Measurements from ENCODE around the gene TMCC1. TPM values are rescaled to one million over a fixed set of nuclear protein-coding genes. Genes with fewer than 3 reads are reported as not detected.
"Not testable (repeated sequence)": the region's sequence is repeated elsewhere in the genome, so short reads cannot be mapped to it uniquely, and the experiment has no call there.

The TMCC1 gene
- total RNA-seq, 1 donor from 2014 or later = 33.4 TPM

- Histone ChIP-seq H3K27ac (no peak overlapping the region), H3K27me3 (ENCODE audit: low read depth) (no peaks in the 10 kb centered on the region), H3K36me3 (peaks cover 6% of the 10 kb centered on the region), H3K9me3 (no peaks in the 10 kb centered on the region), H3K4me1 (no peaks in the 10 kb centered on the region), H3K4me3 (no peak overlapping the region)
- no peak for DNase-seq
- intact Hi-C loops (cut with DNase I) = no loop called here
- TF ChIP-seq CTCF (IDR thresholded peaks at IDR 0.05) = no peak
- no peak for ATAC-seq
These were observed 29.0 kb downstream of the TMCC1 start for GRCh38 chr3:129864519-129864918.

GRCh38 chr3:129859272-129859671 is 34.2 kb downstream of the TMCC1 start:
- ATAC-seq = no peak
- no peak for TF ChIP-seq CTCF (IDR thresholded peaks at IDR 0.05)
- intact Hi-C loops (cut with DNase I) = no loop called here
- no peaks in the 10 kb centered on the region for H3K9me3 ChIP-seq
- peaks cover 15% of the 10 kb centered on the region for H3K4me1 ChIP-seq
- no peaks in the 10 kb centered on the region for H3K36me3 ChIP-seq
- H3K4me3 ChIP-seq = no peak overlapping the region
- H3K27me3 ChIP-seq (ENCODE audit: low read depth) = no peaks in the 10 kb centered on the region
- DNase-seq = no peak
- no peak overlapping the region for H3K27ac ChIP-seq

- Histone ChIP-seq H3K27me3 (ENCODE audit: low read depth) (no peaks in the 10 kb centered on the region), H3K36me3 (no peaks in the 10 kb centered on the region), H3K9me3 (no peaks in the 10 kb centered on the region), H3K4me1 (peaks cover 15% of the 10 kb centered on the region), H3K4me3 (no peak overlapping the region), H3K27ac (no peak overlapping the region)
- intact Hi-C loops (cut with DNase I) = no loop called here
- ATAC-seq (no peak), DNase-seq (no peak)
- no peak for TF ChIP-seq CTCF (IDR thresholded peaks at IDR 0.05)
These were observed 35.6 kb downstream of the TMCC1 start for GRCh38 chr3:129857899-129858298.

- ATAC-seq; H3K36me3 ChIP-seq; H3K27me3 ChIP-seq (ENCODE audit: low read depth); H3K9me3 ChIP-seq; intact Hi-C loops (cut with DNase I); H3K27ac ChIP-seq; H3K4me3 ChIP-seq; DNase-seq: not testable (repeated sequence)
- peaks cover 15% of the 10 kb centered on the region for H3K4me1 ChIP-seq
These were observed 36.7 kb downstream of the TMCC1 start for GRCh38 chr3:129856790-129857189.

- Histone ChIP-seq H3K9me3 (no peaks in the 10 kb centered on the region), H3K36me3 (no peaks in the 10 kb centered on the region), H3K27ac (no peak overlapping the region)
These were observed 37.6 kb downstream of the TMCC1 start for GRCh38 chr3:129855832-129856419.

More at GRCh38 chr3:129855832-129856419, 37.6 kb downstream of the TMCC1 start:
- ATAC-seq (peak; percentile 65 to 86), DNase-seq (no peak)
- TF ChIP-seq CTCF (IDR thresholded peaks at IDR 0.05) = no peak
- Histone ChIP-seq H3K4me1 (peaks cover 15% of the 10 kb centered on the region), H3K4me3 (no peak overlapping the region), H3K27me3 (ENCODE audit: low read depth) (no peaks in the 10 kb centered on the region)
- intact Hi-C loops (cut with DNase I) = no loop called here

Measured in lower lobe of right lung (tissue), 2 donors.